Measurements from ENCODE around the gene ERF.
"Not testable (repeated sequence)": the region's sequence is repeated elsewhere in the genome, so short reads cannot be mapped to it uniquely, and the experiment has no call there.

Gene ERF

GRCh38 chr19:42275517-42275916 lies 20.6 kb upstream of the ERF start:
- peak; percentile 1 for DNase-seq (ENCODE audit: low spot score)

GRCh38 chr19:42275103-42275502 lies 20.2 kb upstream of the ERF start:
- DNase-seq (ENCODE audit: low spot score) = peak; percentile 1

GRCh38 chr19:42274065-42274682 lies 19.2 kb upstream of the ERF start:
- DNase-seq (ENCODE audit: low spot score) = peak; percentile 1

GRCh38 chr19:42273407-42274064 lies 18.6 kb upstream of the ERF start:
- DNase-seq (ENCODE audit: low spot score) = no peak

- no peak for DNase-seq (ENCODE audit: low spot score)
Measured at GRCh38 chr19:42272989-42273406, 18.1 kb upstream of the ERF start.

- no peak for DNase-seq (ENCODE audit: low spot score)
Measured at GRCh38 chr19:42272535-42272897, 17.6 kb upstream of the ERF start.

GRCh38 chr19:42271861-42272534 lies 17.1 kb upstream of the ERF start:
- DNase-seq (ENCODE audit: low spot score) = no peak

GRCh38 chr19:42271045-42271419 lies 16.1 kb upstream of the ERF start:
- DNase-seq (ENCODE audit: low spot score) = no peak

- peak; percentile 82 for DNase-seq (ENCODE audit: low spot score)
Measured at GRCh38 chr19:42270346-42271044, 15.6 kb upstream of the ERF start.

- DNase-seq (ENCODE audit: low spot score) = no peak
Measured at GRCh38 chr19:42269478-42270345, 14.8 kb upstream of the ERF start.

- DNase-seq (ENCODE audit: low spot score) = peak; percentile 100
Measured at GRCh38 chr19:42268704-42269477, 14.0 kb upstream of the ERF start, which contains the start of gene CIC. Gene CIC (plus strand): TSS chr19:42269252. CDS start chr19:42271784, 2,532 bp downstream.

- DNase-seq (ENCODE audit: low spot score) = peak; percentile 100
Measured at GRCh38 chr19:42268142-42268703, 13.3 kb upstream of the ERF start.

- no peak for DNase-seq (ENCODE audit: low spot score)
Measured at GRCh38 chr19:42267644-42268141, 12.8 kb upstream of the ERF start.

- DNase-seq (ENCODE audit: low spot score) = not testable (repeated sequence)
Measured at GRCh38 chr19:42266928-42267603, 12.1 kb upstream of the ERF start.

GRCh38 chr19:42266105-42266504 lies 11.2 kb upstream of the ERF start:
- DNase-seq (ENCODE audit: low spot score) = not testable (repeated sequence)

- no peak for DNase-seq (ENCODE audit: low spot score)
Measured at GRCh38 chr19:42261763-42262162, 6.8 kb upstream of the ERF start.

- not testable (repeated sequence) for DNase-seq (ENCODE audit: low spot score)
Measured at GRCh38 chr19:42257842-42258241, 2.9 kb upstream of the ERF start.

- DNase-seq (ENCODE audit: low spot score) = no peak
Measured at GRCh38 chr19:42255766-42256745, 1.1 kb upstream of the ERF start.

All from Ammon's horn (tissue), 1 donor.